ENCODE results near the gene TMOD4. TPM values are rescaled to one million over a fixed set of nuclear protein-coding genes. Genes with fewer than 3 reads are reported as not detected.
A peak's percentile ranks its signal among the peaks of the same experiment; 100 is the strongest.

TMOD4 gene
- total RNA-seq, 1 donor from 2014 or later = 1.1 TPM

DNA sequence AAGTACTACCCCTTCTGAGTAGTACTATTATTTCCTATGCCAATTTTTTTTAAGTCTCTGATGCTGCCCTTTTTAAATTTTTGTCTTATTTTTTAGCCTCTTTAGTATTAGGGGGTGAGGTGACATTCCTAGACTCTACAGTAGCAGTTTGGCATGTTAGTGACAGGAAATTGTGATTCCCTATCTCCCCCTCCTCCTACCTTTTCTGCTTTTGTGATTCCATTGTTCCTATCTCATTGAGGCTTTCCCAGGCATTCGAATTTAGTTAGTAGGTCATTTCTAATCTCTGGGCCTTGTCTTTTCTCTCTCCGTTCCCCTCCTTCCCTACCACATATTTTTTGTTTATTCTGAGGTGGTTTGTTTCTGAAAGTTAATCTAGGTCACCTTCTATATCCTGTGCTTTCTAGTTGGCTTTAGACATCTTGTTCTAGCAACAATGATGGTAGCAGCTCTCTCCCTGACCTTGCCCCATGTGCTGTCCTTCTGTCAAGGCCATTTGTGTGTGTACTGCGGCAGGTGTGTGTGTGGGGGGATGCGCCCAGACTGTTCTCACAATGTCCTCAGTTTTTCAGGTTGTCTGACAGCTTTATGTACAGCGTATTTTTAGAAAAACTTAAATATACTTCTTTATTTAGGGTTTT, 50.9 kb downstream of the TMOD4 start:
- peak overlapping the region; percentile 54 for H3K4me3 Mint-ChIP-seq (ENCODE audit: unreplicated experiment)
- H3K4me1 Mint-ChIP-seq (ENCODE audit: unreplicated experiment) = peaks cover 15% of the 10 kb centered on the region
- H3K9me3 Mint-ChIP-seq (ENCODE audit: unreplicated experiment) = no peaks in the 10 kb centered on the region
- H3K36me3 Mint-ChIP-seq (ENCODE audit: low read depth, unreplicated experiment) = no peaks in the 10 kb centered on the region
- DNase-seq (ENCODE audit: low spot score) = no peak
- H3K27ac Mint-ChIP-seq (ENCODE audit: unreplicated experiment) = peak overlapping the region; percentile 95
- no peaks in the 10 kb centered on the region for H3K27me3 Mint-ChIP-seq (ENCODE audit: unreplicated experiment)
- TF ChIP-seq, protein P1, sequence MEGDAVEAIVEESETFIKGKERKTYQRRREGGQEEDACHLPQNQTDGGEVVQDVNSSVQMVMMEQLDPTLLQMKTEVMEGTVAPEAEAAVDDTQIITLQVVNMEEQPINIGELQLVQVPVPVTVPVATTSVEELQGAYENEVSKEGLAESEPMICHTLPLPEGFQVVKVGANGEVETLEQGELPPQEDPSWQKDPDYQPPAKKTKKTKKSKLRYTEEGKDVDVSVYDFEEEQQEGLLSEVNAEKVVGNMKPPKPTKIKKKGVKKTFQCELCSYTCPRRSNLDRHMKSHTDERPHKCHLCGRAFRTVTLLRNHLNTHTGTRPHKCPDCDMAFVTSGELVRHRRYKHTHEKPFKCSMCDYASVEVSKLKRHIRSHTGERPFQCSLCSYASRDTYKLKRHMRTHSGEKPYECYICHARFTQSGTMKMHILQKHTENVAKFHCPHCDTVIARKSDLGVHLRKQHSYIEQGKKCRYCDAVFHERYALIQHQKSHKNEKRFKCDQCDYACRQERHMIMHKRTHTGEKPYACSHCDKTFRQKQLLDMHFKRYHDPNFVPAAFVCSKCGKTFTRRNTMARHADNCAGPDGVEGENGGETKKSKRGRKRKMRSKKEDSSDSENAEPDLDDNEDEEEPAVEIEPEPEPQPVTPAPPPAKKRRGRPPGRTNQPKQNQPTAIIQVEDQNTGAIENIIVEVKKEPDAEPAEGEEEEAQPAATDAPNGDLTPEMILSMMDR (IDR thresholded peaks at IDR 0.05; ENCODE audit: unreplicated experiment) = no peak

Other genes with a start within 250 kb of the TMOD4 start
- 50.6 TPM for gene SETDB1, start 249.6 kb downstream of the TMOD4 start, total RNA-seq (ENCODE audit: unreplicated experiment)
- gene CERS2, start 201.1 kb downstream of the TMOD4 start, total RNA-seq (ENCODE audit: unreplicated experiment) = 186 TPM
- not detected for gene ANXA9, start 193.7 kb downstream of the TMOD4 start, total RNA-seq (ENCODE audit: unreplicated experiment)
- gene MINDY1, start 169.1 kb downstream of the TMOD4 start, total RNA-seq (ENCODE audit: unreplicated experiment) = 11.2 TPM
- gene PRUNE1, start 167.5 kb downstream of the TMOD4 start, total RNA-seq (ENCODE audit: unreplicated experiment) = 16.7 TPM
- gene BNIPL, start 139.4 kb downstream of the TMOD4 start, total RNA-seq (ENCODE audit: unreplicated experiment) = 1.5 TPM
- 1.0 TPM for gene C1orf56, start 128.2 kb downstream of the TMOD4 start, total RNA-seq (ENCODE audit: unreplicated experiment)
- gene CDC42SE1, start 116.4 kb downstream of the TMOD4 start, total RNA-seq (ENCODE audit: unreplicated experiment) = 180 TPM
- 27.8 TPM for gene MLLT11, start 115.6 kb downstream of the TMOD4 start, total RNA-seq (ENCODE audit: unreplicated experiment)
- 4.1 TPM for gene GABPB2, start 105.2 kb downstream of the TMOD4 start, total RNA-seq (ENCODE audit: unreplicated experiment)
- 214 TPM for gene SEMA6C, start 29.4 kb downstream of the TMOD4 start, total RNA-seq (ENCODE audit: unreplicated experiment)
- gene TNFAIP8L2, start 19.3 kb downstream of the TMOD4 start, total RNA-seq (ENCODE audit: unreplicated experiment) = 1.6 TPM
- gene LYSMD1, start 10.1 kb downstream of the TMOD4 start, total RNA-seq (ENCODE audit: unreplicated experiment) = 7.5 TPM
- gene SCNM1, start 9.8 kb downstream of the TMOD4 start, total RNA-seq (ENCODE audit: unreplicated experiment) = 48.3 TPM
- gene VPS72, start 14.2 kb upstream of the TMOD4 start, total RNA-seq (ENCODE audit: unreplicated experiment) = 83.5 TPM
- gene PIP5K1A, start 22.6 kb upstream of the TMOD4 start, total RNA-seq (ENCODE audit: unreplicated experiment) = 75.9 TPM
- 186 TPM for gene PSMD4, start 78.8 kb upstream of the TMOD4 start, total RNA-seq (ENCODE audit: unreplicated experiment)
- 29.9 TPM for gene ZNF687, start 106.3 kb upstream of the TMOD4 start, total RNA-seq (ENCODE audit: unreplicated experiment)
- 50.3 TPM for gene PI4KB, start 151.4 kb upstream of the TMOD4 start, total RNA-seq (ENCODE audit: unreplicated experiment)
- gene RFX5, start 171.3 kb upstream of the TMOD4 start, total RNA-seq (ENCODE audit: unreplicated experiment) = 51.6 TPM
- gene SELENBP1, start 196.7 kb upstream of the TMOD4 start, total RNA-seq (ENCODE audit: unreplicated experiment) = 15.6 TPM
- gene PSMB4, start 223.6 kb upstream of the TMOD4 start, total RNA-seq (ENCODE audit: unreplicated experiment) = 322 TPM